Erythroblast (primary cell): ENCODE results near the gene DCUN1D3.

Experiments
- GATA1 ChIP-seq: IDR thresholded peaks from 2 replicates; pipeline ENCODE4 v1.6.1; 2011; ENCODE audit warnings: low read depth, mild to moderate bottlenecking, control low read depth, low read length, moderate library complexity
- POLR2A ChIP-seq: IDR thresholded peaks from 2 replicates; pipeline ENCODE4 v1.6.1; 2011; ENCODE audit warnings: mild to moderate bottlenecking, low read length

DNA sequence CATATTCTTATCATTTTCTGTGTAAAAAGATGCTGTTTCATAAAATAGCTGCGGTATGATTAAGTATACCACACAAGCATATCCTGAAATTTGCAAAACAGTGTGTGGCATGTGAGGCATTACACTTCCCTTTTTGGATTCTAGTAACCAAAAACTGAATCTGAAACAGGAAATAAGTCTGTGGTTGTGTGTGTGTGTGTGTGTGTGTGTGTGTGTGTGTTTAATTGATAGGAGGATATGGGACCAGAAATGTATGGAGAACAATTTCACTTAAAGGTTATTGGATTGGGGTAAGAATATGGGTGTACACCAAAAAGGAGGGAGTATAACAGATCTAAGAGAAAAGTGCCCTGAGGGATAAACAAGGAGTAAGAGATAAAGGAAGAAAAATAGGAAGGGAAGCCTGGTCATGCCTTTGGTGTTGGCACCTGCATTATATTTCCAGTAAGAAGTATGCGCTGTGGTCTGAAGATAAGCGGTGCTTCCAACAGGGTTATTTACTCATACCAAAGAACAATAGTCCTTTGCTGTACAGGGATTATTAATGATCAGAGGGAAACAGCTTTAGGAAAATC, 4.4 kb upstream of the DCUN1D3 start:
- TF ChIP-seq POLR2A (no peak), GATA1 (no peak)
